Transverse colon (tissue), 4 donors: ENCODE data around the gene OPA1. TPM values are rescaled to one million over a fixed set of nuclear protein-coding genes. Genes with fewer than 3 reads are reported as not detected.

Experiments
- DNase-seq: peaks from one replicate; pipeline ENCODE4 v3.0.0-alpha.2; 2019
- H3K27ac ChIP-seq, 4 donors: fragments of 200-600 bp; sonication (generic); 2 replicates each; pipeline ENCODE4 v1.5.1; 2016 to 2018; ENCODE audit warnings: inconsistent platforms in 4 of 4
- H3K27me3 ChIP-seq: fragments of 200-600 bp; sonication (generic); 2 replicates; pipeline ENCODE4 v1.5.1; 2017; ENCODE audit warnings: inconsistent platforms
- H3K36me3 ChIP-seq, 4 donors: fragments of 200-600 bp; sonication (generic); 2 replicates each; pipeline ENCODE4 v1.5.1; 2017 to 2019; ENCODE audit warnings: inconsistent platforms in 4 of 4
- H3K4me1 ChIP-seq, 4 donors: fragments of 200-600 bp; sonication (generic); 2 replicates each; pipeline ENCODE4 v1.5.1; 2017 to 2020; ENCODE audit warnings: inconsistent platforms in 4 of 4
- H3K4me3 ChIP-seq, 4 donors: fragments of 200-600 bp; sonication (generic); 1 replicate in 1 of 4; 2 replicates in 3 of 4; pipeline versions ENCODE4 v1.5.1 to v1.6.1; 2017 to 2019; ENCODE audit warnings: inconsistent platforms in 4 of 4
- H3K9me3 ChIP-seq, 2 donors: fragments of 200-600 bp; sonication (generic); 2 replicates each; pipeline ENCODE4 v1.5.1; 2017 to 2019; ENCODE audit warnings: inconsistent platforms in 2 of 2
- EP300 ChIP-seq: sonication (generic); formaldehyde crosslinking; IDR thresholded peaks from one replicate; pipeline ENCODE4 v1.6.1; 2017; ENCODE audit warnings: antibody characterized with exemption, low read depth
- POLR2A ChIP-seq: fragments of 450-650 bp; IDR thresholded peaks from one replicate; pipeline ENCODE4 v1.6.1; 2016; ENCODE audit warnings: antibody characterized with exemption, mild to moderate bottlenecking, moderate library complexity
- POLR2AphosphoS5 ChIP-seq, 3 donors: sonication (generic); formaldehyde crosslinking; IDR thresholded peaks; one replicate each; pipeline ENCODE4 v1.6.1; 2016; ENCODE audit warnings: antibody characterized with exemption in 3 of 3
- WGBS, 2 donors: methylation state at CpG; one replicate each; pipeline ENCODE4 v1.1.5; 2018; ENCODE audit warnings: low coverage in 1 of 2; 5-methylcytosine and 5-hydroxymethylcytosine counted together
- in situ Hi-C, 4 donors: fragments of 200-750 bp; cut with MboI; loops; one replicate each; pipeline versions ENCODE4 v1.15.0 to v1.15.1; 2017; ENCODE audit warnings: low sequenced_read_pairs in 3 of 4, low pct_ligation_motif_present in 1 of 4, low pct_unique_long_range_greater_than_20kb in 1 of 4
- intact Hi-C: fragments of 100-400 bp; cut with DNase I; formaldehyde crosslinking; loops from one replicate; pipeline ENCODE4 v1.15.1; 2023; ENCODE audit warnings: low total_unique reads
- total RNA-seq, 4 donors: library from RNA; depleted of rRNA; stranded (reverse); fragments of >200 nt; gene quantifications; one replicate each; pipeline ENCODE4 v1.1.0, GENCODE V29; 2016
- TF ChIP-seq, protein P1 (sequence below), 5 experiments: fragments of 200-600 bp in 3 of 5; fragments of 450-650 bp in 2 of 5; sonication (generic) in 3 of 5; IDR thresholded peaks; 1 replicate in 2 of 5; 2 replicates in 3 of 5; pipeline ENCODE4 v1.5.1; 2016 to 2017; ENCODE audit warnings: antibody characterized with exemption in 5 of 5, inconsistent platforms in 3 of 5, mild to moderate bottlenecking in 2 of 5, moderate library complexity in 1 of 5

The OPA1 gene
- total RNA-seq, 4 donors from 2014 or later = 56.9 to 92.4 (median 69.8) TPM

- H3K36me3 ChIP-seq = peaks cover 0 to 7% (median 0%) of the 10 kb centered on the region in 4 donors
- in situ Hi-C loops (no loop called here), intact Hi-C loops (no loop called here)
- TF ChIP-seq, protein P1, sequence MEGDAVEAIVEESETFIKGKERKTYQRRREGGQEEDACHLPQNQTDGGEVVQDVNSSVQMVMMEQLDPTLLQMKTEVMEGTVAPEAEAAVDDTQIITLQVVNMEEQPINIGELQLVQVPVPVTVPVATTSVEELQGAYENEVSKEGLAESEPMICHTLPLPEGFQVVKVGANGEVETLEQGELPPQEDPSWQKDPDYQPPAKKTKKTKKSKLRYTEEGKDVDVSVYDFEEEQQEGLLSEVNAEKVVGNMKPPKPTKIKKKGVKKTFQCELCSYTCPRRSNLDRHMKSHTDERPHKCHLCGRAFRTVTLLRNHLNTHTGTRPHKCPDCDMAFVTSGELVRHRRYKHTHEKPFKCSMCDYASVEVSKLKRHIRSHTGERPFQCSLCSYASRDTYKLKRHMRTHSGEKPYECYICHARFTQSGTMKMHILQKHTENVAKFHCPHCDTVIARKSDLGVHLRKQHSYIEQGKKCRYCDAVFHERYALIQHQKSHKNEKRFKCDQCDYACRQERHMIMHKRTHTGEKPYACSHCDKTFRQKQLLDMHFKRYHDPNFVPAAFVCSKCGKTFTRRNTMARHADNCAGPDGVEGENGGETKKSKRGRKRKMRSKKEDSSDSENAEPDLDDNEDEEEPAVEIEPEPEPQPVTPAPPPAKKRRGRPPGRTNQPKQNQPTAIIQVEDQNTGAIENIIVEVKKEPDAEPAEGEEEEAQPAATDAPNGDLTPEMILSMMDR (IDR thresholded peaks at IDR 0.05) = no peak
- TF ChIP-seq POLR2A = no peak
- H3K4me1 ChIP-seq = peaks cover 9 to 30% (median 20%) of the 10 kb centered on the region in 4 donors
- no peak for DNase-seq
- no peaks in the 10 kb centered on the region for H3K27me3 ChIP-seq
- peak overlapping the region; percentile 82 to 93 (median 90) for H3K27ac ChIP-seq
- no peaks in the 10 kb centered on the region for H3K9me3 ChIP-seq
- WGBS, 2 donors = 0% methylated on average over 10 to 11 of the region's 11 CpGs
- peak overlapping the region; percentile 73 to 96 (median 89) for H3K4me3 ChIP-seq
These were observed 641 bp downstream of the OPA1 start for GRCh38 chr3:193593668-193594030.

GRCh38 chr3:193594946-193595689, 2.1 kb downstream of the OPA1 start:
- Histone ChIP-seq H3K36me3 (peaks cover 0 to 7% (median 0%) of the 10 kb centered on the region in 4 donors), H3K4me1 (peaks cover 9 to 30% (median 20%) of the 10 kb centered on the region in 4 donors), H3K27ac (no peak overlapping the region), H3K27me3 (no peaks in the 10 kb centered on the region), H3K4me3 (peak overlapping the region in 1 of 4 donors; percentile 90), H3K9me3 (no peaks in the 10 kb centered on the region)
- intact Hi-C loops (no loop called here), in situ Hi-C loops (no loop called here)
- 36 to 73% methylated on average over 1 of the region's 1 CpG for WGBS, 2 donors
- no peak for DNase-seq
- TF ChIP-seq POLR2A (no peak), POLR2AphosphoS5 (IDR thresholded peaks at IDR 0.05) (no peak), EP300 (no peak)
- TF ChIP-seq, protein P1 (IDR thresholded peaks at IDR 0.05) = no peak

- in situ Hi-C loops = no loop called here
- TF ChIP-seq, protein P1 (IDR thresholded peaks at IDR 0.05) = no peak
- no peak for TF ChIP-seq EP300
- no peak for TF ChIP-seq POLR2A
- TF ChIP-seq POLR2AphosphoS5 (IDR thresholded peaks at IDR 0.05) = no peak
- peaks cover 0 to 7% (median 0%) of the 10 kb centered on the region in 4 donors for H3K36me3 ChIP-seq
- 95 to 97% methylated on average over 3 to 5 of the region's 5 CpGs for WGBS, 2 donors
- H3K4me3 ChIP-seq = no peak overlapping the region
- peaks cover 9 to 30% (median 20%) of the 10 kb centered on the region in 4 donors for H3K4me1 ChIP-seq
- intact Hi-C loops = no loop called here
- no peak overlapping the region for H3K27ac ChIP-seq
- no peaks in the 10 kb centered on the region for H3K9me3 ChIP-seq
- H3K27me3 ChIP-seq = no peaks in the 10 kb centered on the region
- no peak for DNase-seq
These were observed 3.0 kb downstream of the OPA1 start for GRCh38 chr3:193595939-193596487.

- Histone ChIP-seq H3K4me1 (peaks cover 9 to 23% (median 14%) of the 10 kb centered on the region in 4 donors), H3K27me3 (no peaks in the 10 kb centered on the region)
- DNase-seq = no peak
These were observed 5.2 kb downstream of the OPA1 start for GRCh38 chr3:193598202-193598601.

More at GRCh38 chr3:193598202-193598601, 5.2 kb downstream of the OPA1 start:
- Histone ChIP-seq H3K4me3 (no peak overlapping the region), H3K9me3 (no peaks in the 10 kb centered on the region), H3K27ac (no peak overlapping the region), H3K36me3 (peaks cover 0 to 7% (median 0%) of the 10 kb centered on the region in 4 donors)
- TF ChIP-seq POLR2A = no peak
- no peak for TF ChIP-seq EP300
- no peak for TF ChIP-seq POLR2AphosphoS5 (IDR thresholded peaks at IDR 0.05)
- TF ChIP-seq, protein P1 (IDR thresholded peaks at IDR 0.05) = no peak
- in situ Hi-C loops (no loop called here), intact Hi-C loops (no loop called here)
- WGBS, 2 donors = 88 to 91% methylated on average over 2 of the region's 2 CpGs
